ENCODE data around the gene TMEM63B.

DNA sequence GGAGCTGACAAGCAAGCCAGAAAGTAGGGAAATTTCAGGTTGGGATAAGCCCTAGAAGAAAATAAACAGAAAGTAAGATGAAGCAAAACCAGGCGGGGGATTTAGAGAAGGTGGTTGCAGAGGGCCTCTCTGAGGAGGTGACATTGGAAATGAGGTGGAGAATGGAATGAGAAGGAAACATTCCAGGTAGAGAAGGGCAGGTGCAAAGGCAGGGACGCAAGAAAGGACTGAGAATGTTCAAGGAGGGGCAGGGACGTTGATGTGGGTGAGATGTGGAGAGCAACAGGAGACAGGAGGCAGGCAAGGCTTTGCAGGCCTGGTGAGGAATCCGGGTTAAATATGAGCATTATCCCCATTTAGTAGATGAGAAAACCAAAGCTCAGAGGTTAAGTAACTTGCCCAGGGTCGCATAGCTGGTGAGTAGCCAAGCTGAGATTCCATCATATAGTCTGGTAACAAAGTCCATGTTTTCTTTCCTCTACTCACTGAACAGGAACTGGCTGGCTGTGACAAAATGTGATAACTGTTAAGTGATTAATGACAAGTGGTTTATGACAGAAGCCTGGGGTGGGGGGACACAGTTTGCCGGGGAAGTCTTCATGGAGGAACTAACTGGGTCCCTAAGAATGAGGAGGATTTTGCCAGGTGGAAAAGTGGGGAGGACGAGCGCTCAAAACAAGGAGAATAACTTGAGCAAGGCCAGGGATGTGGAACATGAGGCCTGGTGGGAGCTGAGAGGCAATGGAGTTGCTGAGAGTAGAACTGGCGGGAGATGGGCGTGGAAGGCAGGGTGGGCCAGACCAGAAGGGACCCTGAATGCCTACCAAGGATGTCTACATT lies 32.7 kb upstream of the TMEM63B start:
- TF ChIP-seq, protein P1, sequence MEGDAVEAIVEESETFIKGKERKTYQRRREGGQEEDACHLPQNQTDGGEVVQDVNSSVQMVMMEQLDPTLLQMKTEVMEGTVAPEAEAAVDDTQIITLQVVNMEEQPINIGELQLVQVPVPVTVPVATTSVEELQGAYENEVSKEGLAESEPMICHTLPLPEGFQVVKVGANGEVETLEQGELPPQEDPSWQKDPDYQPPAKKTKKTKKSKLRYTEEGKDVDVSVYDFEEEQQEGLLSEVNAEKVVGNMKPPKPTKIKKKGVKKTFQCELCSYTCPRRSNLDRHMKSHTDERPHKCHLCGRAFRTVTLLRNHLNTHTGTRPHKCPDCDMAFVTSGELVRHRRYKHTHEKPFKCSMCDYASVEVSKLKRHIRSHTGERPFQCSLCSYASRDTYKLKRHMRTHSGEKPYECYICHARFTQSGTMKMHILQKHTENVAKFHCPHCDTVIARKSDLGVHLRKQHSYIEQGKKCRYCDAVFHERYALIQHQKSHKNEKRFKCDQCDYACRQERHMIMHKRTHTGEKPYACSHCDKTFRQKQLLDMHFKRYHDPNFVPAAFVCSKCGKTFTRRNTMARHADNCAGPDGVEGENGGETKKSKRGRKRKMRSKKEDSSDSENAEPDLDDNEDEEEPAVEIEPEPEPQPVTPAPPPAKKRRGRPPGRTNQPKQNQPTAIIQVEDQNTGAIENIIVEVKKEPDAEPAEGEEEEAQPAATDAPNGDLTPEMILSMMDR (IDR thresholded peaks at IDR 0.05) = no peak
- TF ChIP-seq EZH2 (IDR thresholded peaks at IDR 0.05; ENCODE audit: borderline replicate concordance, insufficient read depth, low read depth, low read length, poor library complexity, severe bottlenecking) = no peak
